Thyroid gland (tissue), 4 donors: ENCODE results near the gene SLC35E3. TPM values are rescaled to one million over a fixed set of nuclear protein-coding genes. Genes with fewer than 3 reads are reported as not detected.

ENCODE experiments used
- DNase-seq, 2 donors: peaks; one replicate each; pipeline ENCODE4 v3.0.0-alpha.2; 2019
- H3K27ac ChIP-seq, 3 donors: fragments of 200-600 bp; sonication (generic); 1 replicate in 2 of 3; 2 replicates in 1 of 3; pipeline ENCODE4 v1.5.1; 2016 to 2019; ENCODE audit warnings: mild to moderate bottlenecking in 1 of 3, moderate library complexity in 1 of 3
- H3K27me3 ChIP-seq: fragments of 200-600 bp; sonication (generic); one replicate; pipeline ENCODE4 v1.5.1; 2019
- H3K36me3 ChIP-seq, 2 donors: fragments of 200-600 bp; sonication (generic); one replicate each; pipeline ENCODE4 v1.5.1; 2016 to 2019
- H3K4me1 ChIP-seq, 2 donors: fragments of 200-600 bp; sonication (generic); one replicate each; pipeline ENCODE4 v1.5.1; 2017 to 2019
- H3K4me3 ChIP-seq, 3 donors: fragments of 200-600 bp; sonication (generic); replicated peaks in 1 of 3; 1 replicate in 2 of 3; 2 replicates in 1 of 3; pipeline ENCODE4 v1.5.1; 2016; ENCODE audit warnings: mild to moderate bottlenecking in 1 of 3
- H3K9me3 ChIP-seq: fragments of 200-600 bp; sonication (generic); one replicate; pipeline ENCODE4 v1.5.1; 2017
- POLR2A ChIP-seq, 2 donors: fragments of 450-650 bp; IDR thresholded peaks; one replicate each; pipeline ENCODE4 v1.6.1; 2017; ENCODE audit warnings: antibody characterized with exemption in 2 of 2, mild to moderate bottlenecking in 2 of 2, moderate library complexity in 1 of 2
- WGBS, 2 donors: methylation state at CpG; one replicate each; pipeline ENCODE4 v1.1.5; 2017; 5-methylcytosine and 5-hydroxymethylcytosine counted together
- intact Hi-C: fragments of 100-400 bp; cut with DNase I; formaldehyde crosslinking; loops from one replicate; pipeline ENCODE4 v1.15.1; 2023
- total RNA-seq, 4 donors: library from RNA; depleted of rRNA; stranded (reverse); fragments of >200 nt; gene quantifications; one replicate each; pipeline ENCODE4 v1.2.3, GENCODE V29; 2016
- TF ChIP-seq, protein P1 (sequence below), 6 experiments: fragments of 200-600 bp in 3 of 6; fragments of 450-650 bp in 3 of 6; sonication (generic) in 3 of 6; IDR thresholded peaks; one replicate each; pipeline ENCODE4 v1.5.1; 2016 to 2019; ENCODE audit warnings: antibody characterized with exemption in 6 of 6, mild to moderate bottlenecking in 2 of 6, inconsistent platforms in 1 of 6, moderate library complexity in 1 of 6

The SLC35E3 gene
- total RNA-seq, 4 donors from 2014 or later: 2.1 to 4.0 (median 2.3) TPM

DNA sequence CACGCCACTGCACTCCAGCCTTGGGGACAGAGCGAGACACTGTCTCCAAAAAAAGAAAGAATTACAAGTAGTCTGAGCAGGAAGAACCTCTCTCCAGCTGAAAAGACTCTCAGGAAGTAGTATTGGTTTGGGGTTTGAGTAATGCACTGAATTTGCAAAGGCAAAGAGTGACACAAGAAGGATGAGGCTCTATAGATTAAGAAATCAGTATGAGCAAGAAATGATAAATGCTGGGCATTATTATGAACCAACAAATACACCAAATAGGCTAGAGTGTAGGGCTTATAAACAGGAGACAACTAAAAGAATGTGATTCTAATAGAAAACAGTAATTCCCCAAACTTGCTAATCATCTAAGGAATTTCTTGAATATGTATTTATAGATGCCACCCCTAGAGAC, 2.6 kb upstream of the SLC35E3 start:
- 90 to 100% methylated on average over 2 of the region's 2 CpGs for WGBS, 2 donors
- no peaks in the 10 kb centered on the region for H3K9me3 ChIP-seq
- TF ChIP-seq POLR2A (IDR thresholded peaks at IDR 0.05): no peak
- TF ChIP-seq, protein P1, sequence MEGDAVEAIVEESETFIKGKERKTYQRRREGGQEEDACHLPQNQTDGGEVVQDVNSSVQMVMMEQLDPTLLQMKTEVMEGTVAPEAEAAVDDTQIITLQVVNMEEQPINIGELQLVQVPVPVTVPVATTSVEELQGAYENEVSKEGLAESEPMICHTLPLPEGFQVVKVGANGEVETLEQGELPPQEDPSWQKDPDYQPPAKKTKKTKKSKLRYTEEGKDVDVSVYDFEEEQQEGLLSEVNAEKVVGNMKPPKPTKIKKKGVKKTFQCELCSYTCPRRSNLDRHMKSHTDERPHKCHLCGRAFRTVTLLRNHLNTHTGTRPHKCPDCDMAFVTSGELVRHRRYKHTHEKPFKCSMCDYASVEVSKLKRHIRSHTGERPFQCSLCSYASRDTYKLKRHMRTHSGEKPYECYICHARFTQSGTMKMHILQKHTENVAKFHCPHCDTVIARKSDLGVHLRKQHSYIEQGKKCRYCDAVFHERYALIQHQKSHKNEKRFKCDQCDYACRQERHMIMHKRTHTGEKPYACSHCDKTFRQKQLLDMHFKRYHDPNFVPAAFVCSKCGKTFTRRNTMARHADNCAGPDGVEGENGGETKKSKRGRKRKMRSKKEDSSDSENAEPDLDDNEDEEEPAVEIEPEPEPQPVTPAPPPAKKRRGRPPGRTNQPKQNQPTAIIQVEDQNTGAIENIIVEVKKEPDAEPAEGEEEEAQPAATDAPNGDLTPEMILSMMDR (IDR thresholded peaks at IDR 0.05): no peak
- no peak for DNase-seq
- H3K4me3 ChIP-seq: no peak overlapping the region
- intact Hi-C loops: no loop called here
- peaks cover 0 to 12% of the 10 kb centered on the region in 2 donors for H3K36me3 ChIP-seq
- peaks cover 10 to 12% of the 10 kb centered on the region in 2 donors for H3K4me1 ChIP-seq
- H3K27me3 ChIP-seq: no peaks in the 10 kb centered on the region
- H3K27ac ChIP-seq: no peak overlapping the region

DNA sequence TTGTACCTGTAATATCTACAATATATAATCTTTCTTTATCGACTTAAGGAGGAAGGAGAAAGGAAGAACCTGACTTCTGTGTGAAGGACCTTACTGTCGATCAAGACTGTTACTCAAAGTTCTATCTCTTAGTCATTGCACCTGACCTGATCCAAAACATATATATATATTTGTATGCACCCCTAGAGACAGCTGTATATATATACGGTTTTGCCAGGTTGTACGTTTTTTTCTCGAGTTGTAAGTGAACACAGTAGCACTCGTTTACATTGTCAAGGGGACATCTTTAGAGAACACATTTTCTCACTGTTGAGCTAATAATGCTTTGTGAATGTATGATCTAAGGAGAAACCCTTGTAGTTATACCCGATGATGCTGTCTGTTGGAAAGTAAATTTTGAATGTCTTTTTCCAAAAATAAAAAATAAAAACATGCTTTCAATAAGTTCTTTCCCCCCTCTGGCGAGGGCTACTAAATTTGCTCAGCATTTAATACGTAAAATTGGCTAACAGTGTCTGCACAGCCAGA, 536 bp upstream of the SLC35E3 start:
- TF ChIP-seq, protein P1 (IDR thresholded peaks at IDR 0.05): no peak
- no peak for TF ChIP-seq POLR2A (IDR thresholded peaks at IDR 0.05)
- Histone ChIP-seq H3K27me3 (no peaks in the 10 kb centered on the region), H3K27ac (peak overlapping the region; percentile 38 to 67 (median 53)), H3K9me3 (no peaks in the 10 kb centered on the region), H3K4me3 (peak overlapping the region; percentile 42 to 65 (median 47)), H3K4me1 (peaks cover 10 to 12% of the 10 kb centered on the region in 2 donors), H3K36me3 (peaks cover 0 to 12% of the 10 kb centered on the region in 2 donors)
- WGBS, 2 donors: 41 to 43% methylated on average over 9 of the region's 9 CpGs
- no peak for DNase-seq
- intact Hi-C loops: no loop called here

DNA sequence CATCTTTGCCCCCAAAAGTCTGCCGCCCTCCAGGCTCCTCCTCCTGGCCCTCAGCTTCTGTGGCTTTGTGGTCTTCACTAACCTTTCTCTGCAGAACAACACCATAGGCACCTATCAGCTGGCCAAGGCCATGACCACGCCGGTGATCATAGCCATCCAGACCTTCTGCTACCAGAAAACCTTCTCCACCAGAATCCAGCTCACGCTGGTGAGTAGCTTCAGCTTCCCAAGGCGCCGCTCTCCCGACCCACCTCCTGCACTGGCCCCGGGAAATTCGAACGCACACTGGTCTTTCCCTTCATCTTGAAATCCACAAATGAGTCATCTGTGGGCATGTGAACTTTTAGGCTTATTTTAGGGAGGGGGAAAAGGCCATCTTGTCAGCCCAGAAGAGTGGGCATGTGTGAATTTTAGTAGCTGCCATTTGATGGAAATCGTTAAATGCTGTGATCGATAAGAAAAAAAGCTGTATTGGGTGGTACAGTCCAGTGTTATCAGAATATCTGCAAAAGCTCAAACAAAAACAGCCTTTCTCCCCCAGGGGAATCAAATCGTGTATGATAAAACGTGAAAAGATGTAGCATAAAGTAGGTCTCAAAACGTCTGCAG, 700 bp downstream of the SLC35E3 start:
- Histone ChIP-seq H3K4me1 (peaks cover 10 to 12% of the 10 kb centered on the region in 2 donors), H3K36me3 (peaks cover 0 to 6% of the 10 kb centered on the region in 2 donors), H3K27me3 (no peaks in the 10 kb centered on the region), H3K27ac (peak overlapping the region in 2 of 3 donors; percentile 53 to 67), H3K4me3 (peak overlapping the region; percentile 42 to 65 (median 54)), H3K9me3 (no peaks in the 10 kb centered on the region)
- intact Hi-C loops: no loop called here
- WGBS, 2 donors: 9% methylated on average over 15 of the region's 15 CpGs
- TF ChIP-seq POLR2A (IDR thresholded peaks at IDR 0.05): no peak
- TF ChIP-seq, protein P1 (IDR thresholded peaks at IDR 0.05): no peak
- DNase-seq: peak; percentile 58 to 65

DNA sequence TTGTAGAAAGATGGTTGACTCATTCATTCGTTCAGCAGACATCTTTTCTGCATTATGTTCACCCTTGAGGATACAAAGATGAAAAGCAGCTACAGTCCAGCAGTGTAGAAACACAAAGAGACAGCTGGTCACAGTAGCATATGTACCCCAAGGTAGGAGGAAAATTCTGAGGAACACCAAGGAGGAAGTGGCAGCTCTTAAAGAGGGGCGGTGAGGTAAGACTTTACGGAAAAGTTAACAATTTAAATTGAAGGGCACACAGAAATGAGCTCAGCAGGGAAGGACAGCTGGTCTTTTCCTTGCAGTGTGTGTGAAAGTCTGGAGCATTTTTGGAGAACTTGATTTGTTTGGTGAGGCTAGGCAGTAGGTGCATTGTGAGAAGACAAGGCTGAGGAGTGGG, 3.5 kb downstream of the SLC35E3 start:
- no peak overlapping the region for H3K4me3 ChIP-seq
- no peak for TF ChIP-seq POLR2A (IDR thresholded peaks at IDR 0.05)
- TF ChIP-seq, protein P1 (IDR thresholded peaks at IDR 0.05): no peak
- peaks cover 6 to 7% of the 10 kb centered on the region in 2 donors for H3K36me3 ChIP-seq
- no peaks in the 10 kb centered on the region for H3K27me3 ChIP-seq
- H3K4me1 ChIP-seq: peaks cover 10 to 12% of the 10 kb centered on the region in 2 donors
- intact Hi-C loops: no loop called here
- no peaks in the 10 kb centered on the region for H3K9me3 ChIP-seq
- WGBS, 2 donors: 92 to 93% methylated on average over 3 of the region's 3 CpGs
- H3K27ac ChIP-seq: no peak overlapping the region
- DNase-seq: no peak

DNA sequence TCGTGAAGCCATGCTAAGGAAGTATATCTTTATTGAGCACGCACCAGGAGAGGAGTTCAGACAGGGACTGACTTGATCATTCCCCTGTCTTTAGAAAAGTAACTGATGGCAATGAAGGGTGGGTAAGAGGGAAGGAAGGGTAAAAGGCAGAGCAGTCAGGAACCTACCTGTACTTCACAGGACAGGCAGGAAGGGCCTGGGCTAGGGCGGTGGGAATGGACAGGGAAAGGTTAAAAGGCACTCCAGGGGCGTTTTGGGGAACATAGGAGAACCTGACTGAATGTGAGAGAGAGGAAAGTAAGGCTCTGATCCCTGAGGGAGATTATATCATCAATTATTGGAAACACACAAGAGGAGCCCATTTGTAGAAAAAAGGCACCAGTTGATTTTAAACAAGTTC, 3.9 kb downstream of the SLC35E3 start:
- intact Hi-C loops: no loop called here

More for the DNA sequence above, 3.9 kb downstream of the SLC35E3 start:
- 88 to 95% methylated on average over 4 of the region's 4 CpGs for WGBS, 2 donors
- Histone ChIP-seq H3K4me1 (peaks cover 10 to 12% of the 10 kb centered on the region in 2 donors), H3K27ac (no peak overlapping the region), H3K36me3 (peaks cover 6 to 9% of the 10 kb centered on the region in 2 donors), H3K4me3 (no peak overlapping the region), H3K9me3 (no peaks in the 10 kb centered on the region), H3K27me3 (no peaks in the 10 kb centered on the region)
- no peak for DNase-seq
- no peak for TF ChIP-seq POLR2A (IDR thresholded peaks at IDR 0.05)
- TF ChIP-seq, protein P1 (IDR thresholded peaks at IDR 0.05): no peak
